NCI-H128 (cell line): ENCODE measurements around the gene SLFNL1.
A peak's percentile ranks its signal among the peaks of the same experiment; 100 is the strongest.

Source experiments
- DNase-seq: peaks from one replicate; lab custom pipeline; 2025; ENCODE audit not compliant: unreplicated experiment; lab: John Stamatoyannopoulos, UW

The SLFNL1 gene

DNA sequence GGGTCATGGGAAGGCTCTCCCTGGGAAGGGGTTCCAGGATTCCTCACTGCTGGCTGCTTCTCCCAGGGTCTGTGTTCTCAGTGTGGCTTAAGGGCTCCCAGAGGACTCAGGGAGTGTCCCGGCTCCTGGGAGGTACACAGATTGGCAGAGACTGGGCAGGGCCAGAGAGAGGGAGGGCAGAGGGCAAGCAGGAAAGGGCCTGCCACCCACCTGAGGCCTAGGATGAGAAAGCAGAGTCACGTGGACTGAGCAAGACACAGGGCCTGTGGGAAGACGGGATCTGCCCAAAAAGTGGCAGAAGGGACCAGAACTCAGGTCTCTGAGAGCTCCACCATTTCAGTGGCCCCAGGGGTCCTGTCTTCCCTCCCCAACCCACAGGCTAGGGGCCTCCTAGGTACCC lies 871 bp downstream of the SLFNL1 start:
- no peak for DNase-seq

DNA sequence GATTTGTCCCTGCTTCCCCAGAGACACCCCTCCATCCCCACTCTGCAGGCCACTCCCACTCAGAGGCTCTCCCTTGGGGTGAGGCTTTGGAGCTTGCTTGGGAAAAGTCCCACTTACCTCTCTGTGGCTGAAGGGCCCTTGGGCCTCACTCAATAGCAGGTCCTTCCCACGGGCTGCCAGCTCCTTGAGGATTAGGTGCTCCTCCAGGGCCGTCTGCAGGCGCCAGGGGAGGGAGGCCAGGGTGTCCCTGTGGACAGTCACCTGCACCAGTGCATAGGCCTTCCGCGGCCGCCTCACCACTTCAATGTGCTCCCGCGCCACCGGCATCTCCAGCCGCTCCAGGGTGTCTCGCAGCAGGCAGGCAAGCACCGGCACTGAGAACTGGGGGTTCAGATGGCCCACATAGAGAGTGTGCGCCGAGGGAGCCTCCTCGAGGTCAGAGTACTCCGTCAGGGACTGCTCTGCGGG lies 1.4 kb downstream of the SLFNL1 start:
- DNase-seq, result no peak

DNA sequence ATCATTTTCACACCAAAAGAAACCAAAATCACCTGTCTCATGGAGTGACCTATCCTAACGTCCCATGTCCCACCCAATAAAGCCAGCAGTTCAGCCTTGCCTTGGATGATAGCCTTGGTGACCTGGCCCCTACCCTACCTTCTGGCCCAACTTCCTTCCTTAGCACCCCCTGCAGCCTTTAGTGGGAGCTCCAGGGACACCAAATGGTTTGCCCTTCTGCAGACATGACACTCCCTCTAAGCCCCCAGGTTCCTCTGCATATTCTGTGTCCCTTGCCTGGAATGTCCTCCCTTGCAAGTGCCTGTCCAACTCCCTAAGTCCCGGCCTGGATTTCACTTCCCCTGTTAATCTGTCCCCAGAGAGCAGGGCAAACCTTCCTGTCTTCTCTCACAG lies 2.2 kb downstream of the SLFNL1 start:
- DNase-seq, result no peak

DNA sequence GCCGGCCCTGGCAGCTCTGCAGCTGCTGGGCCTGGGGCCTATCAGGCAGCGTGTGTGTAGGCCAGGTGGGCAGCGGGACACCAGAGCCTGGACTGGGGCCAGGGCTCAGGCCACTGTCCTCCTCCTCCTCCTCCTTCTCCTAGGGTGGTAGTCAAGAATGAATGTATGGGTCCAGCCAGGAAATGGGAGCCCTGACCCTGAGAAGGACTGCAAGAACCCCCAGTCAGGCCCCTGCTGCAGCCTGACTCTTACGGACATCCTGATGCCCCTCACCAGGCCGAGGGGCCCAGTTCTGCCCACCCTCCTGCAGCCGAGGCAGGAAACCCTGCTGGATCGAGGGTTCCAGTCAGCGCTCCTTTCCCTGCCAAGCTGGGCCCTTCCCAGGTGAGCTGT lies 3.5 kb downstream of the SLFNL1 start:
- no peak for DNase-seq

DNA sequence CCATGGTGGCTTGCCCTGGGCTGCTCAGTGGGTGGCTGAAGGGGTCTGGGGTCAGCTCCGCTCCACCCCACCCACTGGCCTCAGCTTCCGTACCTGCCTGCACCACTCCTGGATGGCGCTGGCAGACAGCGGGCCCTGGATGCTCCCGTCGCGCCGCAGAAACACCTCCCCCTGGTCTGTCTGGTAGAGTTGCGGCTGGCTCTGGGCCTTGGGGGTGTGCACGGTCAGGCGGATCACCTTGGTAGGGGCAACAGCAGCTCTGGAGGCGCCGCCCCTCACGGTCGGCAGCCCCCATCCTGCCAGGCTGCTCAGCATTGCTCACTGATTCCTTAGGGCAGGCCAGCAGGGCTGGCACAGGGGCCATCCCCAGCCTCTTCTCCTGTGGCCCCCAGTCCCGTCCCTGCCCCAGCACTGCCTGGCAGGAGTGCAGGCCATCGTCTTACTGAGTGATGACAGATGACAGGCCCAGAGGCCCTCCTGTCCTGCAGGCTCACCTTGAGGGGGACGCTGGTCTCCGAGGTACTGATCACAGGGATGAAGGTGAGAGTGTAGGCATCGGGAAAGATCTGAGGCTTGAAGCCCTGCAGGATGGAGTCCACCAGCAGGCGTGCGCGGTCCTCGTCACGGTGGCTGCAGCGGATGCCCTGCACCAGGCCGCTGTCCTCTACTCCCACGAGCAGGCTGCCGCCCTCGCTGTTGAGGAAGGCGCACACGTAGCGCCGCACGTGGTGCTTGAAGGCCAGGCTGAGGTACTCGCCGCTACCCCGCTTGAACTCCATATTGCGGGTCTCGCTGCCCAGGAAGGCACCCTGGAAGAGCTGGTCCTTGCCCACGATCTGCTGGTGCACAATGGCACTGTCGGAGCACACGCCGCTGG lies 4.1 kb downstream of the SLFNL1 start:
- DNase-seq, result no peak

DNA sequence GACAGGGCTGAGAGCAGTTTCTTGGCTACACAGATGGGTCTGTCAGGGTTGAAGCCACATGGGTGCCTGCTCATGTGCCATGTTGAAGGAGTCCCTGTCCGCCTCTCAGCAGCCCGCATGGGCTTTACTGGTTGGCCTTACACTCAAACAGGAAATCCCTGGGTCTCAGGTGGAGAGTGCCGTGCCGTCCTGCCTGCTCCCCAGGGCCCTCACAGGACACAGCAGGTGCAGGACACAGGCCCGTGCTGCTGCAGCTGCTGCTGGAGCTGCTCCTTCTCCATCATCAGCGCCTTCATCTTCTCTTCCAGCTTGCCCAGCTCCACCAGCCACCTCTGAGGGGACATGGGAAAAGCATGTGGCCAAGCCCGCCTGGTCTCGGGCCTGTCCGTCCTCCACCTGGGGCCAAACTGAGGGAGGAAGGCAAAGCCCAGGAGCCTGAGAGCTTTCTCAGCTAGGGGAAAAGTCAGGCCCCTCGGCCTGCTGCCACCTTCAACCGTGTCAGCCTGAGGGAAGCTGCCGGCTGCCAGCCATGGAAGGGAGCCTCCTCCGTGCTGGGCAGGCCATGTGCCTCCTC lies 5.5 kb downstream of the SLFNL1 start:
- DNase-seq, result no peak

DNA sequence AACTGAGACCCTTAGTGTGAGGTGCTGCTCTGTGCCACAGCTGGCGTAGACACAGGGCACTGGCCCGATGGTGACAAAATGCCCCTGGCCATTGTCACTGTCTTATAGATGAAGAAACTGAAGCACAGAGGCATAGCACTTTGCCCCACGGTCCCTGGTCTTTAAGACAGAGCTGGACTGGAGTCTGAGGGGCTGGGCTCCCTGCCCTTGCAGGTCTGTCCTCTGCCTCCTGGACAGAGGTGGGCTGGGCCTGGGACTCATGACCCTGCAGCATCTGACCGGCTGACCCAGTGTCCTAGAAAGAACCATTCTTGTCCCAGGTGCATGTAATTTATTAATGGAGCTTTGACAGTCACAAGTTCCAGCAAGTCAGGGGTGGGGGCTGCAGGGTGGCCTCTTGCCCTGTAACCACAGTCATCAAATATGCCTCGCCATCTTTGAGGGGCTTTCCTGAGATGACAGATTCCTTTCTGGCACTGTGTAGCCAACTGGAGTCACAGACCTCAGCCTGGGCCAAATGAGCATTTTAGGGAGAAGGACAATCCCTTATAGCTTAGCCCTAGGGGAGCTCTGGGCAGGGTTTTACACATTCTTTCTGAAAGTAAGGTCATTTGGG lies 6.1 kb downstream of the SLFNL1 start:
- DNase-seq, result no peak

DNA sequence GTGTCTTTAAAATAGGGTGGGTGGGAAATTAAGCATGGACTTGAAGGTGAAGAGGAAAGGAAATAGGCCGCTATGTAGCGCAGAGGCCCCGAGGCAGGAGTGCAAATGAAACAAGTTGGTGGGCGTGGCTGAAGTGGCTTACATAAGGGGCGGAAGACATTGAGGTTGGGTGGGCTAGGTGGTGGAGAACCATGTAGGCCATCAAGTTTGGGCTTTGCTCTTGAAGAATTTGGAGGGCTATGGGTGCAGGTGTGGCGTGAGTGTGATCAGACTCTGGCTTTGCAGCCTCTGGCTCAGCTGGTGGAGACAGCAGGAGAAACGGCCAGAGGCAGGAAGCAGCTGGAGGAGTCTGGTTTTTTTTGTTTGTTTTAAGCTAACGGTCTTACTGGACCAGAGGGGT lies 6.7 kb downstream of the SLFNL1 start:
- no peak for DNase-seq

DNA sequence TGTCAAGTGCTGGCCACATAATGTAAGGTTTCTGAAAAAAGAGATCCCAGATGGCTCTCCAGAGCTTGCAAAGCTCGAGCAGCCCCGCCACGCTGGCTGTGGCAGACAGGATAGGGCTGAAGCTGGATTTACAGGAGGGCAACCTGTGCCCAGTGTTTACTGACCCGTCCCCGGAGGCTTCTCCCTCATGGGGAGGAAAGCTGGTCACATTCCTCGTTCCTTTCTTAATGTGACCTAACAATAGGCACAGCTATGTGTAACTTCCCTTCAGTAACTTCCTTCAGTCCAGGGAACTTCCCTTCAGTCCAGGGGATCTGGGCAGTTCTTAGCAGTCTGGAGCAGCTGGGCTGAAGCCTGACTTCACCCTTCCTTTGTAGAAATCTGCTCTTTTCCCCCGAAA lies 7.7 kb downstream of the SLFNL1 start:
- no peak for DNase-seq

DNA sequence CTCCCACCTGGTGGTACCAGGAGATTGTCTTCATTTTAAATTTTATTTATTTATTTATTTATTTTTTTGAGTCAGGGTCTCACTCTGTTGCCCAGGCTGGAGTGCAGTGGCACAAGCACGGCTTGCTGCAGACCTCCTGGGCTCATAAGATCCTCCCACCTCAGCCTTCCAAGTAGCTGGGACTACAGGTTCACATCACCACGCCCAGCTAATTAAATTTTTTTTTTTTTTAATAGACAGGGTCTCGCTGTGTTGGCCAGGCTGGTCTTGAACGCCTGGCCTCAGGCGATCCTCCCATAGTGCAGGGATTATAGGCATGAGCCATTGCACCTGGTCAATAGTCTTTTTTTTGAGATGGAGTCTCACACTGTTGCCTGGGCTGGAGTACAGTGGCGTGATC lies 8.5 kb downstream of the SLFNL1 start:
- DNase-seq, result no peak

DNA sequence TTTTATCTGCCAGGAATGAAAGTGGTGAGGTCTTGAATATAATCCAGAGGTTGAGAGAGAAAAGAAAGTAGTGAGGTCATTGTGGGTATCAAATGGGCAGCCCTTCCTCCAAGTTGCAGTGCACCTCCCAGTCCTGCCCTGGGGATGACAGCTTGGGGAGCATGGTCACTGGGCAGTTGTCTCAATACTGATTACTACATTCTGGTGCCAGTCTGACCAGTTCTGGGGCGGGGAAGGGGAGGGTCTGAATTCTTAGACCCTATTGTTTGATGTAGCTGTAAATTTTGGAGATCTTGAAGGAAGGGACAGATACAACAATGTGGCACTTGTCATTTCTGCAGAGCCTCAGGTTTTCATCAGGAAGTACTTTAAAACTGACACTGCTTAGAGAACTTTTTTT lies 11.2 kb downstream of the SLFNL1 start:
- no peak for DNase-seq

DNA sequence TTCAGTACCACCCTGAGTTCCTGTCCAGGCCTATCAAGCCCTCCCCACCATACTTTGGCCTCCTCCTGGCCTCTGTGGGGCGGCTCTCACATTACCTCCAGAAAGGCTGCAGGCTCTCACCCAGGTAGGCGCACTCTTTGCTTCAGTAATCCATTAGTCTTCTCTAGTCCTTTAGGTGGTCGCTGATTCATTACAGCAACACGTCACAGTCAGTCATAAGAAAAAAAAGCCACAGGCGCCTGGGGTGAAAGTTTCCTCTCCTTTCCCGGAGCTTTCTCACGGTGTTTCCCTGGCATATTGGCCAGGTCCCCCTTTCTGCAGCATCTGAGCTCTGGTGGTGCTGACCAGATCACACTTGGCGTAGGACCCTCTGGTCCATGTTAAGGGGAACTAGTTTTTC lies 12.1 kb downstream of the SLFNL1 start:
- no peak for DNase-seq

DNA sequence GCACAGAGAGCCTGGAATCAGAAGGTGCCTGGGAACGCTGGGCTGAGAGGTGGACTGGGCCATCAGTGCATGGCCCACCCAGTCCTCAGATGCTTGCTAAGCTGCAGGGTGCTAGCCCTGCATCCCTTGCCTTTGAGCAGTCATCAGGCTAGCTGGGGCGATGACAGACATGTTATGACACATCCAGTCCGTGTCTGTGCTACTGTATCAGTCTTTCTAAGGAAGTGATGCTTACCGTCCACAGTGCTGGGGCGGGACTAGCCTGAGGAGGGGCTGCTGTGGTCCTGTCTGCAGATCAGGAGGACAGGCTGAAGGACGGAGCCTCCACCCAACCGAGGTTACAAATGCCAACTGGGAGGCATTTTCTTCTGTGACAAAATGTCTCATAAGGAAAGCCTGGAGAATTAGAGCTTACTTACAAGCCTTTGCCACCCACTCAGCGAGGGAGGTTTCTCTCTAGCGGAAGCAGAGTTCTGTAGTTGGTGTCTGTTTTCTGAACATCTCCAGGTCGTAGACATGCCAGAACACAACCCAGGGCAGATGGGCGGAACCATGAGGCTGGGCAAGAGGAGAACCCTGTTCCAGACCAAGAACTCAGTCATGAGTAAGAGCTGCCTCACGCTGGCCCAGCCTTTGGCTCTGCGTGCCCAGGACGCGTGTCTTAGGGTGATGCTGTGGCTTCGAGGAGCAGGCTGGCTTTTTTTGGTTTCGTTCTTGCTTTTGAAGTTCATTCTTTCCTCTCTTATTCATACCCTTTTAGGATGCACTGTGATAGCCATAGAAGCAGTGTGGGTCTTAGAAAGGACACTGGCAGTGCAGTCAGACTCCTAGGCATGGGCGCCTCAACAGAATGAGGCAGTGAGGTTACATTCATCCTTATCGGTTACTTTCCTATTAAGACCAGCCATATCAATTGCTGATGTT lies 14.3 kb downstream of the SLFNL1 start:
- DNase-seq, result no peak

DNA sequence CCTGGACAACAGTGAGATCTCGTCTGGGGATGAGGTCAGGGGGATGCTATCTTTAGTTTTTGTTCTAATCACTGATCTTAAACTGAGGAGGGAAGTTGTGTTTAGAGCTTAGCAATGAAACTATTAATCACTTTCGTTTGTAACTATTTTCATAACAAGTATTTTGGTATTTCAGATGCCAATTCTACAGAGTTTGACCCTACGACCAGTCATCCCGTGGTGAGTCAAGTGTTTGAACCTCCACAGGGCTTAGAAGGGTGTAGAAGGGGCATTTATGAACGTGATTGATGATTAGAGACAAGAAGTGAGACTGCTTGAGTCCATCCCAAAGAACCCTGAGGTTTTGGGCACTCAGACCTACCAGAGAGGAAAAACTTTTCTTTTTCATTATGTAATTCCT lies 15.6 kb downstream of the SLFNL1 start:
- DNase-seq, result no peak

DNA sequence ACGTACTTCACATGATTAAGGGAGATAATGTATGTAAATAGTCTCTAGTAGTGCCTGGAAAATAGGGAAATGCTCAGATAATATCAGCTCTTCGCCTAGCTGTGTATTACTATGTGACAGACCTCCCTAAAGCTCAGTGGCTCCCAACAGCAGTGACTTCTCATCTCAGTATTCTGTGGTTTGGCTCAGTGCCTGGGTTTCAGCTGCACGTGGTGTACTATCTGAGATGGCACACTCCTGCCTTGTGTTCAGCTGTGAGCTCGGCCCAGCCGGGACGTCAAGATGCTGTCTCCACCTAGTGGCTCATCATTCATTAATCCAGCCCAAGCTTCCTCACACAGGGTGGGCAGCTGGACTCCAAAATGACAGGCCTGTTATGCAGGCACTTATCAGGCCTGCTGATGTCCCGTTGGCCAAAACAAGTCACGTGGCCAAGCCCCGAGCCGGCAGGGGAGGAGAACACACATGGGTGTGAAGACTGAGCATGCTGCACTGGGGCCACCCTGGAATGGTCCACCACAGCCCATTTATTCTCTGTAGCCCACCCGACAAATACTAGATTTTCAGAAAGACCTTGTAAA lies 17.8 kb downstream of the SLFNL1 start:
- DNase-seq, result peak; percentile 81

DNA sequence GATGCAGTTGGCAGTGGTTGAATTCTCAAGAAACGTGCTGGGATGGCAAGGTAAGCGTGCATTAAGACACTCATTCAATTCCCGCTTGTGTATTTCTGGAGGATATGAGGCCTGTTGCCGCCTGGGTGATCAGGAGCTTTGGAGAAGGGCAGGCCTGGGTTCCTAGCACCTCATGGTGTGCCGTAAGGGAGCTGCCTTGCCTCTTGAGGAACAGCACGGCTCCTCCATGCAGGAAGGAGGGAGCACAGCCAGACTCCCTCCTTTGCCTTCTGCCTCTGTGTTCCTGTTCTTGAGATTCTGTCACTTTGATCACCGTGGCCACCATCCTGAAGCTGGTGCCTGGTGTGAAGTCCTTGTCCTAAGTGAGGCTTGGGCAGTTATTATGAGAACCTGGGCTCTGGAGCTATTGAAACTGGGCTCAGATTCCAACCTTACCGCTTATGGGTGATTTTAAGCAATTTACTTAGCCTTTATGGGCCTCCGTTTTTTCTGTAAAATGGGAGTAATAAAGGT lies 18.3 kb downstream of the SLFNL1 start:
- no peak for DNase-seq

DNA sequence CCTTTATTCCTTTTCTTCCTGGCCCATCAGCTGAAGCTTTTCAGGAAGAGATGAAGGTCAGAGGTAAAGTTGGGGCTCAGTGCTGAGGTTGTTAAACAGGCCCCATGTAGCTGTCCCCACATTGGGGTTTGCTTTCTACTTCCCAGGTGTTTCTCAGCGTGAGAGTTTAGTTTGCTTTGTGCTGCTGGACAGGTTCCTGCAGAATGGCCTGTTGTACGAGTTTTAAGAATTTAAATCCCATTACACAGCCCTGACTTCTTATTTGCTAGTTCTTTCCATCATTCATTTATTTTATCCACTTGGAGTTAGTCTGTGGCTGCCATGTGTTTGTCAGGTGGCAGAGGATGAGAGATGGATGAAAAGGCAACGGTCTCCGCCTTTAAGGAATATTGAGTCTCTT lies 22.9 kb downstream of the SLFNL1 start:
- DNase-seq, result no peak

DNA sequence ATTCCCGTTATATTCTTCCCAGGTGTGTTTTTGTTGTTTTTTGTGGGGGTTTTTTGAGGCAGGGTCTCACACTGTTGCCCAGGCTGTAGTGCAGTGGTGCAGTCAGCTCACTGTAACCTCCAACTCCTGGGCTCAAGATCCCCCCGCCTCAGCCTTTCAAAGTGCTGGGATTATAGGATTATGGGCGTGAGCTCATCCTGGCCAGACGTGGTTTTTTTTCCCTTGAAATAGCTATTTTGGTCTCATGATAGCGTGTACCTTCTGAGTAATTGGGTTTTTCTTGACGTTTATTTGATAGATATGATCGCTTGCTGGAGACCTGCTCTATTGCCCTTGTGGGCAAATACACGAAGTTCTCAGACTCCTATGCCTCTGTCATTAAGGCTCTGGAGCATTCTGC lies 24.4 kb downstream of the SLFNL1 start:
- DNase-seq, result no peak

DNA sequence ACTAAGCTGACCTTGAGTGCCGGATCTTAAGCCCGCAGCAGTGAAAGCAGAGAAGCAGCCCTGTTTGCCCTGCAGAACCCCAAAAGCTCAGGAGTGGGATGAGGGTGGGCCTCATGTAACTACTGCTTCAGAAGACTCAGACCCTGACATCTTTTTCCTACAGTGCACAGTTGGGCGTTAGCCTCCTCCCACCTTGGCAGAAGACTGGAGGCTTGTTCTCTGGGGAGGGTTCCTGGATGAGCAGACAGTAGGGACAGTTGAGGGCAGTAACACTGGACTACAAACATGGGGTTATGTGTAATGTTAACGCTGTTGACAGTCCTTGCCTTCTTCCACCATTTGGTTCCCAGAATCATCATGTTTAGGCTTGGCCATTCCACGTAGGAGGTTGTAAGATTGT lies 32.5 kb downstream of the SLFNL1 start:
- DNase-seq, result no peak

DNA sequence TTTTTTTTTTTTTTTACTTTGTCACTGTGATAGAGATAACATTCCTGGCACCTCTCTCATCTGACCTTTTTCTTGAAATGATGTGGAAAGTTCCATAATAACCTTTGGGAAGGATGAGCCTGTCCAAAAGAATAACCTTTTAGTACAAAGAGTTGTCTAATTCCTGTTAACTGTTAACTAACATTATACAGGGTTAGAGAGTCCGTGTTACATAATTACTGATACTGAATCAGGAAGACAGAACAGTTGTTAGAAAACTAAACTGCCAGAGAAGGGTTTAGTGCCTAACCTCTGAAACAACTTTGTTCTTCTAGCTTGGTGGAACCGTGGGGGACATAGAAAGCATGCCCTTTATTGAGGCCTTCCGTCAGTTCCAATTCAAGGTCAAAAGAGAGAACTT lies 33.2 kb downstream of the SLFNL1 start:
- DNase-seq, result no peak
